ENCODE data around the gene PNO1.

Gene PNO1

GRCh38 chr2:68200157-68200787, 42.6 kb downstream of the PNO1 start:
- DNase-seq, result no peak
- H3K27me3 ChIP-seq, result no peaks in the 10 kb centered on the region
- no peaks in the 10 kb centered on the region for H3K36me3 ChIP-seq
- TF ChIP-seq CTCF (IDR thresholded peaks at IDR 0.05; ENCODE audit: low read depth, low read length), result no peak
- H3K4me1 ChIP-seq, result 0 out of 2 replicates have a peak, but pooled peaks cover 4% of the 10 kb centered on the region
- no peaks in the 10 kb centered on the region for H3K9me3 ChIP-seq
- H3K4me3 ChIP-seq (ENCODE audit: low read depth, low read length), result no peak overlapping the region

DNA sequence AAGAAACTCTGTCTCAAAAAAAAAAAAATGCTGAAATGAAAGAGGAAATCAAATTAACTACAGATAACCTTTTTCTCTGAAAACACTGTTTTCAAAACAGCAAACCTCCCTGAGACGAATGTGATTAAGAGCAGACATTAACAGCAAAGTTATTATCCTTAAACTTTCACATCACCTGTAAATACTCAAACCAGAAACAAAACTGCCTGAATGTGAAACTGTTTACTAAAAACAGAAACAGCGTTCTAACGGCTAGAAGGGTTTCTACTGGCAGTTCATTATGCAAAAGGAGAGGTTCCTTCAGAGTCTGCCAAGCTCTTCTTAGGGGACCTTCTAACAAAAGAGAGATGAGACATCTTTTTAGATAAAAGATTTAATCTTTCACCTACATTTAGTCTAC, 45.9 kb downstream of the PNO1 start:
- DNase-seq, result no peak

GRCh38 chr2:68206793-68207192, 49.1 kb downstream of the PNO1 start:
- Histone ChIP-seq H3K36me3 (no peaks in the 10 kb centered on the region), H3K27me3 (no peaks in the 10 kb centered on the region), H3K4me3 (ENCODE audit: low read depth, low read length) (no peak overlapping the region), H3K4me1 (0 out of 2 replicates have a peak, but pooled peaks cover 4% of the 10 kb centered on the region), H3K9me3 (no peaks in the 10 kb centered on the region)
- DNase-seq, result no peak
- TF ChIP-seq CTCF (IDR thresholded peaks at IDR 0.05; ENCODE audit: low read depth, low read length), result no peak

More for the DNA sequence above, 45.9 kb downstream of the PNO1 start:
- no peak overlapping the region for H3K4me3 ChIP-seq (ENCODE audit: low read depth, low read length)
- H3K4me1 ChIP-seq, result 0 out of 2 replicates have a peak, but pooled peaks cover 4% of the 10 kb centered on the region
- no peaks in the 10 kb centered on the region for H3K27me3 ChIP-seq
- no peaks in the 10 kb centered on the region for H3K36me3 ChIP-seq
- TF ChIP-seq CTCF (IDR thresholded peaks at IDR 0.05; ENCODE audit: low read depth, low read length), result no peak
- no peaks in the 10 kb centered on the region for H3K9me3 ChIP-seq

- no peak for TF ChIP-seq CTCF (IDR thresholded peaks at IDR 0.05; ENCODE audit: low read depth, low read length)
- no peaks in the 10 kb centered on the region; the same call in 1 of the 2 replicates for H3K36me3 ChIP-seq
- no peaks in the 10 kb centered on the region for H3K4me1 ChIP-seq
Measured at GRCh38 chr2:68214381-68214780, 56.7 kb downstream of the PNO1 start.

GRCh38 chr2:68216454-68217310, 59.0 kb downstream of the PNO1 start:
- H3K36me3 ChIP-seq, result no peaks in the 10 kb centered on the region; the same call in 1 of the 2 replicates
- no peak for TF ChIP-seq CTCF (IDR thresholded peaks at IDR 0.05; ENCODE audit: low read depth, low read length)
- no peaks in the 10 kb centered on the region for H3K9me3 ChIP-seq
- H3K4me1 ChIP-seq, result no peaks in the 10 kb centered on the region
- DNase-seq, result no peak
- no peak overlapping the region for H3K4me3 ChIP-seq (ENCODE audit: low read depth, low read length)
- H3K27me3 ChIP-seq, result no peaks in the 10 kb centered on the region

More at GRCh38 chr2:68214381-68214780, 56.7 kb downstream of the PNO1 start:
- Histone ChIP-seq H3K27me3 (no peaks in the 10 kb centered on the region), H3K9me3 (no peaks in the 10 kb centered on the region), H3K4me3 (ENCODE audit: low read depth, low read length) (no peak overlapping the region)
- no peak for DNase-seq

All from BE2C (cell line).